AML-193 (cell line): ENCODE measurements around the gene SLC6A18.

ENCODE experiments used
- DNase-seq, 2 experiments: peaks; one replicate each; lab custom pipeline; 2025; lab: John Stamatoyannopoulos, UW

SLC6A18 gene

GRCh38 chr5:1202798-1203185 lies 22.4 kb upstream of the SLC6A18 start:
- no peak for DNase-seq

- no peak for DNase-seq
Observed at GRCh38 chr5:1203311-1203967, 21.7 kb upstream of the SLC6A18 start.

DNA sequence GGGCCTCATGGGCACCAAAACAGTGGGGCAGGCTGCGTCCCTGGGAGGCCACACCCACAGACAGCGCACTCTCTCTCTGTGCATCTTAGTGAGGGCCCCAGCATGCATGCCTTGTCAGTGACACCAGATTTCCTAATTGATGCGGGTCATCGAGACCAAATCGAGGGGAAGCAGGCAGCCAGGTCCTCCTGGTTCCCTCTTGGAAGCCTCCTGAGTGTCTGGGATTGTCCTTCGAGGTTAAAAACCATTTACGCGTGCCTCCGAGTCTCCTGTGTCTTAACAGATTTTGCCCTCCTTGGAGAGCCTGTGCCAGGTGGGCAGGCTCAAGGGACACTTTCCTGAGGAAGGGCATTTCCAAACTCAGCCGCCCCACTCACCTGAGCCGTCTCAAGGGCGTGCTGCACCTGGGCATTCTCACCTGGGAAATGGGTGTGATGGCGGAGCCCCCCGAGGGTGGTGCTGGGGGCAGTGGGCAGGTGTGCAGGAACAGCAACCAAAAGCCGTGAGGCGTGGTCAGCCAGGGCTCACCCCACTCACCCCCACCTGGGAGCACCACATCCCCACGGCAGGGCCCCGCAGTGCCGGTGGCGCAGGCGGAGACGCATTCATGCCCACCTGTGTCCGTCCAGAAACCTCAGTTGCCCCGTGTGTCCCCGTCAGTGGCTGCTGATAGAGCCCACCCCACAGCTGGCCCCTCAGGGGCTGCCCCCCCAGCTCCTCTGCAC lies 21.1 kb upstream of the SLC6A18 start:
- no peak for DNase-seq

DNA sequence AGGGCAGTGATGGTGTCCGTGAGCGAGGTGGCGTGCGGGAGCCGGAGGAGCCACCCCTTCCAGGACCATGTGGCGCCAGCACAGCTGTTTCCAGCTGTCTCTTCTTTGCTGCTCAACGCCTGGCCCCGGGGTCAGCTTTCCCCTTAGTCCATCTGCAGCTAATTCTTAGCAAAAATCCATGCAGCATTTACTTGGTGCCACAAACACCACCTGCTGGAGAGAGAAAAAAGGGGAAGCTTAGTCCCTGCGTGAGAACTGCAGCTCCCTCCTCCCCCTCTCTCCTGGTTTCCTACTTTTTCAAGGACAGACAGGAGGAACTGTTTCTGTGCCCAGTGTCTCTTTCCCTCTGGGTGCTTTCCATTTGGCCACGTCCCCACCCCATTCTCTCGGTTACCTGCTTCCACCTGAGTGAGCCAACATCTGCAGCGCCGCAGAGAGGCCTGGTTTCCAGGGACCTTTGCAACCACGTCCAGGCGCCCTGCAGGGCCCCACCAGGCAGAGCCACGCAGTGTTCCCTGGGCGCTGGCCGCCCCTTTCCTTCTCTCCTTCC lies 20.4 kb upstream of the SLC6A18 start:
- no peak for DNase-seq

GRCh38 chr5:1205255-1206180 lies 19.7 kb upstream of the SLC6A18 start:
- DNase-seq: no peak

GRCh38 chr5:1206521-1207412 lies 18.4 kb upstream of the SLC6A18 start:
- no peak for DNase-seq

DNA sequence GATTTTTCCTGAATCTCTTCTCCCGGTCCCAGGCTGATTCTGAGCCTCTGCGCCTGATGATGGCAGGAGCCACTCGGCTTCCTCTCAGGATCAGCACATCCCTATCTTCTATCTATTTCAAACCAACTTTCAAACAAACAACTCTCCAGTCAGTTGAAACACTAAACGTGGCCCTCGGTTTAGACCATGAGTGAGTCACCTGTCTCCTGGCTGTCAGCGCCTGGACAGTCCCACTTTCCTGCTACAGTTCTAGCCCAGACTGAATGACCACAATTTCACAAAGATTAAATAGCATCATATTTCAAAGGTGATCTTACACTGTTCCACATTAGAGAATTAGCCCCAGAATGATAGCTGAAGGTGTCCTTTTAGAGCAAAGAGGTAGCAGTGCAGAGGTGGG lies 17.6 kb upstream of the SLC6A18 start:
- no peak for DNase-seq

DNA sequence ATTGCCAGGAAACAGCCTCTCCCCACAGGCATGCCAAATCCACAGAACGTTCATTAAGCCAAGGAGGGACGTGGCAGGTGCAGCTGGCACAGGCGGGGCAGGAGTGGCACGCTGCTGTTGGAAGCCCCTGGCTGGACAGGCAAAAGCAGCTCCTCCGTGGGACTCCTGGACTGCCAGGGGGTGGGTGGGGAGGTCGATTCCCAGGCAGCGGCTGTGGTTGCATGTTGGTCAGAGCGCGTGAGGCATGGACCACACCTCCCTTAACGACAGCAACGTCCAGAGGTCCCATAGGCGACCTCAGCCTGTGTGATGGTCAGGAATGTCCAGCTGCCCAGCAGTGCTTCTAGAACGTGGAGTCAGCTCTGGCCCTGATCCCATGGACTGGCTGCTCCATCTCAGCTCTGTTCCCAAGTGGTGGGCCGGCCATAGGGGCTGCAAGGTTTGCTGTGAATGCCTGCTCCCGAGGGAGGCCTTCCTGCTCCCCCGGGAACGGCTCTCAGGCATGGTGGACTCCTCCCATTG lies 16.9 kb upstream of the SLC6A18 start:
- no peak for DNase-seq

DNA sequence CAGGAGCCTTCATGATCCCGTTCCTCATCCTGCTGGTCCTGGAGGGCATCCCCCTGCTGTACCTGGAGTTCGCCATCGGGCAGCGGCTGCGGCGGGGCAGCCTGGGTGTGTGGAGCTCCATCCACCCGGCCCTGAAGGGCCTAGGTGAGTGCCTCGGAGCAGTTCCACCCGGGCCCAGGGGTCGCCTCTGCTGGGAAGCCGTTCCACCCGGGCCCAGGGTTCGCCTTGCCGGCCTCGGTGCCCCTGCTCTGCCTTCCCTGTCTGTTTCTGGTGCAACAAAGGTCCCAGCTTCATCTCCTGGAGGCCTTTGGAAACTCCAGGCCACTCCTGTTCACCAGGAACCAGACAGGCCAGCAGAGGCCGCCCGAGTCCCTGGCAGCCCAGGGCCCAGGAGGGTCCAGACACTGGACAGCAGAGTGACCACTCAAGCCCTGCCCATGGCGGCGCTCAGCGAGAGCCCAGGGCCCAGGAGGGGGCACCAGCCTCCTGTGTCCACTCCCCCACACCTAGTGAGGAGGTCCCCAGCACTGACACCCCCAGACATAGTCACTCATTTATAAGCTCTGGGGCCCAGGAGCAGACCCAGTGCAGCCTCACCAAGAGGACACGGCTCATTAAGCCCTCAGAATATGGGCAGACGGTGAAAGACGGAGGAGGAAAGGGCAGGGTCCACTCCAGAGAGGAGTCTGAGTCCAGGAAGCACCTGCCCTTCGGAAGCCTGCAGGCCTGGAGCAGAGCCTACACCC lies 16.3 kb upstream of the SLC6A18 start:
- no peak for DNase-seq

- DNase-seq: no peak
Observed at GRCh38 chr5:1209489-1209852, 15.7 kb upstream of the SLC6A18 start.

GRCh38 chr5:1209896-1210776 lies 15.0 kb upstream of the SLC6A18 start:
- no peak for DNase-seq

DNA sequence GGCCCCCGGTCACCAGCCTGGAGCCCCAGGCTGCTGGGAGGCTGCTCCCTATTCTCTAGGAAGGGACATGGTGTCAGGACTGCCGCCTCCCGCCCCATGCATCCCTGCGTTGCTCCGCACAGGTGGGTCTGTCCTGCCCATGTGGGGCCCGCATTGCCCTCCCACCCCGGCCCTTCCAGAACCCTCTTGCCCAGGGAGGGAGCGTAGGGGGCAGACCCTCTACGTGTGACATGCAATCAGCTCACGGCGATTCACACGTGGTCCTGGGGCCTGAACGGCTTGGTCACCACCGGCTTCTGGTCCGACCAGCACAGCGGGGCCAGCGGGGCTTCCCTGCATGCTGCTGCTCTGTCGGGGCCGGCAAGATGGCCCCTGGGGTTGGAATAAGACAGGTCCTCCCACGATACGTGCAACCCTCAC lies 14.3 kb upstream of the SLC6A18 start:
- DNase-seq: no peak

- DNase-seq: no peak
Observed at GRCh38 chr5:1211701-1212100, 13.5 kb upstream of the SLC6A18 start.

DNA sequence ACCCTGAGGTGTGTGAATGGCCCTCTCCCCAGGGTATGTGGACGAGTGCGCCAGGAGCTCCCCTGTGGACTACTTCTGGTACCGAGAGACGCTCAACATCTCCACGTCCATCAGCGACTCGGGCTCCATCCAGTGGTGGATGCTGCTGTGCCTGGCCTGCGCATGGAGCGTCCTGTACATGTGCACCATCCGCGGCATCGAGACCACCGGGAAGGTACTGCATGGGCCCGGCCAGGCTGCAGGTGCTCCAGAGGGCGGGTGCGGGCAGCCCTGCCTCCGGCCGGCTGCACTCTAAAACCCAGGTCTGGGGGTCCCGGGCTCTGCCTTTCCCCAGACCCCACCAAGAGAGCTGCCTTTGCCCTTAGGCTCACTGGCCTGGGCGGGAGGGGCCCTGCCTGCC lies 12.9 kb upstream of the SLC6A18 start:
- no peak for DNase-seq

DNA sequence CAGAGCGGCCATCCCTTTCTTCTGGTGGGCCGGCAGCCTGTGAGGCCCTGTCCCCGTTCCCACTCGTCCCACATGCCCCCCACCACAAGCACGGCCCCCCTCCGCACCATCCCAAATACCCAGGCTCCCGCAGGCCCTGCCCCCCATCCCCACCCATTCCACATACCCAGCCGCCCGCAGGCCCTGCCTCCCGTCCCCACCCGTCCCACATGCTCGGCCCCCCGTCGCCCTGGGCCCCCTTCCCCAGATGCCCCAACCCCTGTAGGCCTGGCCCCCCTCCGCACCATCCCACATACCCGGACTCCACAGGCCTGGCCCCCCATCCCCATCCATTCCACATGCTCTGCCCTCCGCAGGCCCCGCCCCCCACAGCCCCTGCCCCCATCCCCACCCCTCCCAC lies 12.3 kb upstream of the SLC6A18 start:
- DNase-seq: no peak

- DNase-seq: no peak
Observed at GRCh38 chr5:1213508-1214162, 11.5 kb upstream of the SLC6A18 start.

GRCh38 chr5:1214163-1214935 lies 10.8 kb upstream of the SLC6A18 start:
- DNase-seq: no peak

DNA sequence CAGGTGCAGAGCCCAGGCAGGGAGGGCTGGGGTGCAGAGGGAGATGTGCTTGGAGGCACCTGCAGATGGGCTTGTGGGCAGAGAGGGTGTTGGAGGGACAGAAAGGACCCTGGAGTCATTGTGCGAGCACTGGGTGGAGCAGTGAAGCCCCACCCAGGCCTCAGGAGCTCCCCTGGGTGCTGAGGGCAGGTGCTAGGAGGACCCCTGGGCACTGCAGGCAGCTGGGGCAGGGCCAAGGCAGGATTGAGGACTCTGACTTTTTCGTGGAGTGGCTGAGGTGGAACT lies 10.3 kb upstream of the SLC6A18 start:
- no peak for DNase-seq
